Measurements from ENCODE around the gene RBMS3. TPM values are rescaled to one million over a fixed set of nuclear protein-coding genes. Genes with fewer than 3 reads are reported as not detected.

Gene RBMS3
- total RNA-seq, 1 experiment from 2014 or later = 0.42 TPM

GRCh38 chr3:29279806-29280205, 1.1 kb upstream of the RBMS3 start:
- no peaks in the 10 kb centered on the region for H3K9me3 ChIP-seq (ENCODE audit: control insufficient read depth in 1 of 2, insufficient read depth in 1 of 2, low read depth in 1 of 2, low read length in 2 of 2)
- peaks cover 5 to 9% of the 10 kb centered on the region in 2 experiments; a peak in 2 of 4 replicates for H3K4me1 ChIP-seq (ENCODE audit: control insufficient read depth in 1 of 2, insufficient read depth in 2 of 2, low read length in 2 of 2)
- H3K79me2 ChIP-seq (ENCODE audit: insufficient read depth, low read length) = no peaks in the 10 kb centered on the region
- no peak overlapping the region for H3K4me3 ChIP-seq (replicated peaks in 1 of 2; ENCODE audit: low read depth in 1 of 2, low read length in 2 of 2)
- ChIA-PET RAD21 (ENCODE audit: low non-redundant PET in 1 of 2, low total read pairs in 2 of 2, uncharacterized antibody in 2 of 2, unreplicated experiment in 2 of 2) (no interaction called here), POLR2A (interaction anchor here (0.7 kb wide), 1 partner anchor 138 kb away, joined by 3 read pairs; no protein-coding TSS in a partner anchor), CTCF (no interaction called here)
- no peak overlapping the region for H3K27ac ChIP-seq (ENCODE audit: low read depth, low read length)
- no peaks in the 10 kb centered on the region for H4K20me1 ChIP-seq (ENCODE audit: insufficient read depth)
- peaks cover 14% of the 10 kb centered on the region for H3K27me3 ChIP-seq (ENCODE audit: insufficient read depth, low read length)
- no peaks in the 10 kb centered on the region for H3K36me3 ChIP-seq (ENCODE audit: control insufficient read depth in 1 of 2, insufficient read depth in 2 of 2, low read length in 2 of 2)
- H3K4me2 ChIP-seq (ENCODE audit: low read length) = no peak overlapping the region
- DNase-seq (ENCODE audit: low read depth, low spot score) = no peak
- intact Hi-C loops (cut with micrococcal nuclease) = no loop called here
- no peaks in the 10 kb centered on the region for H3K9me2 ChIP-seq (ENCODE audit: insufficient read depth)
- no peak overlapping the region for H2AFZ ChIP-seq (ENCODE audit: low read depth, low read length, poor library complexity, severe bottlenecking)
- no peak for ATAC-seq
- H3K9ac ChIP-seq (ENCODE audit: low read length) = no peak overlapping the region
- BruUV-seq (replicated peaks) = no TSS peak
- no peak for TF ChIP-seq EZH2 (IDR thresholded peaks at IDR 0.05)
- no peak for TF ChIP-seq EGR1 (IDR thresholded peaks at IDR 0.05; ENCODE audit: low read depth)
- TF ChIP-seq POLR2AphosphoS5 (IDR thresholded peaks at IDR 0.05; ENCODE audit: low read depth, low read length) = no peak
- TF ChIP-seq SIN3A (IDR thresholded peaks at IDR 0.05; ENCODE audit: low read depth) = no peak
- TF ChIP-seq TCF7L2 (IDR thresholded peaks at IDR 0.05; ENCODE audit: borderline replicate concordance, extremely low read depth, insufficient read depth, insufficient read length) = no peak
- TF ChIP-seq CTCF (IDR thresholded peaks at IDR 0.05 in 2 of 3, conservative IDR thresholded peaks at IDR 0.05 in 1 of 3; ENCODE audit: borderline replicate concordance in 1 of 3, insufficient read depth in 1 of 3, low read depth in 2 of 3, low read length in 2 of 3) = no peak
- TF ChIP-seq, protein P1, sequence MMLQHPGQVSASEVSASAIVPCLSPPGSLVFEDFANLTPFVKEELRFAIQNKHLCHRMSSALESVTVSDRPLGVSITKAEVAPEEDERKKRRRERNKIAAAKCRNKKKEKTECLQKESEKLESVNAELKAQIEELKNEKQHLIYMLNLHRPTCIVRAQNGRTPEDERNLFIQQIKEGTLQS (IDR thresholded peaks at IDR 0.05) = no peak
- no peak for TF ChIP-seq RAD21 (IDR thresholded peaks at IDR 0.05; ENCODE audit: low read depth)
- TF ChIP-seq ZFX (IDR thresholded peaks at IDR 0.05) = no peak
- no peak for TF ChIP-seq FOSL1 (IDR thresholded peaks at IDR 0.05; ENCODE audit: low read depth)
- TF ChIP-seq, protein P2, sequence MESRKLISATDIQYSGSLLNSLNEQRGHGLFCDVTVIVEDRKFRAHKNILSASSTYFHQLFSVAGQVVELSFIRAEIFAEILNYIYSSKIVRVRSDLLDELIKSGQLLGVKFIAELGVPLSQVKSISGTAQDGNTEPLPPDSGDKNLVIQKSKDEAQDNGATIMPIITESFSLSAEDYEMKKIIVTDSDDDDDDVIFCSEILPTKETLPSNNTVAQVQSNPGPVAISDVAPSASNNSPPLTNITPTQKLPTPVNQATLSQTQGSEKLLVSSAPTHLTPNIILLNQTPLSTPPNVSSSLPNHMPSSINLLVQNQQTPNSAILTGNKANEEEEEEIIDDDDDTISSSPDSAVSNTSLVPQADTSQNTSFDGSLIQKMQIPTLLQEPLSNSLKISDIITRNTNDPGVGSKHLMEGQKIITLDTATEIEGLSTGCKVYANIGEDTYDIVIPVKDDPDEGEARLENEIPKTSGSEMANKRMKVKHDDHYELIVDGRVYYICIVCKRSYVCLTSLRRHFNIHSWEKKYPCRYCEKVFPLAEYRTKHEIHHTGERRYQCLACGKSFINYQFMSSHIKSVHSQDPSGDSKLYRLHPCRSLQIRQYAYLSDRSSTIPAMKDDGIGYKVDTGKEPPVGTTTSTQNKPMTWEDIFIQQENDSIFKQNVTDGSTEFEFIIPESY (IDR thresholded peaks at IDR 0.05; ENCODE audit: extremely low read depth, insufficient replicate concordance, low read length) = no peak
- TF ChIP-seq ZNF274 (IDR thresholded peaks at IDR 0.05; ENCODE audit: low read depth, low read length) = no peak
- TF ChIP-seq CBX3 (IDR thresholded peaks at IDR 0.05; ENCODE audit: low read depth) = no peak
- TF ChIP-seq REST (IDR thresholded peaks at IDR 0.05; ENCODE audit: low read depth) = no peak
- no peak for TF ChIP-seq POLR2A (IDR thresholded peaks at IDR 0.05; ENCODE audit: borderline replicate concordance, extremely low read depth, insufficient read depth, insufficient read length)
- no peak for TF ChIP-seq EZH2phosphoT487 (IDR thresholded peaks at IDR 0.05; ENCODE audit: borderline replicate concordance)
- TF ChIP-seq ELF1 (IDR thresholded peaks at IDR 0.05; ENCODE audit: borderline replicate concordance, low read depth) = no peak

Data from HCT116 (cell line).